Natural killer cell (primary cell): ENCODE results near the gene SLC52A1. TPM values are rescaled to one million over a fixed set of nuclear protein-coding genes. Genes with fewer than 3 reads are reported as not detected.
"Not testable (repeated sequence)": the region's sequence is repeated elsewhere in the genome, so short reads cannot be mapped to it uniquely, and the experiment has no call there.

ENCODE experiments used
- ATAC-seq, 3 donors: fragments of 150-1000 bp in 2 of 3; fragments of 200-7000 bp in 1 of 3; cut with Tn5 transposase; 1 replicate in 1 of 3; 2 replicates in 2 of 3; pipeline ENCODE4 v1.10.0; 2021; ENCODE audit warnings: mild to moderate bottlenecking in 2 of 3, moderate library complexity in 2 of 3
- DNase-seq, 2 donors: peaks; one replicate each; pipeline versions ENCODE4 v3.0.0 to v3.0.0-alpha.2; 2013 to 2021; ENCODE audit warnings: mixed read lengths in 1 of 2
- H3K27ac ChIP-seq: one replicate; pipeline ENCODE4 v1.5.1; 2013; ENCODE audit warnings: mild to moderate bottlenecking, low read length
- H3K27me3 ChIP-seq: one replicate; pipeline ENCODE4 v1.6.1; 2013; ENCODE audit warnings: low read length; ENCODE audit not compliant: control insufficient read depth, insufficient read depth
- H3K36me3 ChIP-seq: one replicate; pipeline ENCODE4 v1.6.1; 2013; ENCODE audit warnings: low read length; ENCODE audit not compliant: control insufficient read depth, insufficient read depth
- H3K4me1 ChIP-seq: one replicate; pipeline ENCODE4 v1.6.1; 2013; ENCODE audit warnings: low read length; ENCODE audit not compliant: control insufficient read depth, insufficient read depth
- H3K4me3 ChIP-seq: one replicate; pipeline ENCODE4 v1.5.1; 2013; ENCODE audit warnings: low read length
- H3K9me3 ChIP-seq: one replicate; pipeline ENCODE4 v1.6.1; 2013; ENCODE audit warnings: low read length; ENCODE audit not compliant: control insufficient read depth, insufficient read depth
- H3K27ac Mint-ChIP-seq, 2 donors: one replicate each; pipeline ENCODE4 v1.8.0; 2022; ENCODE audit warnings: mild to moderate bottlenecking in 2 of 2, mixed read lengths in 2 of 2, moderate library complexity in 1 of 2
- H3K27me3 Mint-ChIP-seq, 2 donors: one replicate each; pipeline ENCODE4 v1.8.0; 2022; ENCODE audit warnings: low read depth in 2 of 2, mixed read lengths in 2 of 2
- H3K36me3 Mint-ChIP-seq: one replicate; pipeline ENCODE4 v1.8.0; 2022; ENCODE audit warnings: mixed read lengths
- H3K4me1 Mint-ChIP-seq, 2 donors: one replicate each; pipeline ENCODE4 v1.8.0; 2022; ENCODE audit warnings: mixed read lengths in 2 of 2
- H3K4me3 Mint-ChIP-seq: one replicate; pipeline ENCODE4 v1.8.0; 2022; ENCODE audit warnings: mild to moderate bottlenecking, moderate library complexity, mixed read lengths
- H3K9me3 Mint-ChIP-seq, 2 donors: one replicate each; pipeline ENCODE4 v1.8.0; 2022; ENCODE audit warnings: mixed read lengths in 2 of 2
- CTCF ChIP-seq: fragments of 200-600 bp; IDR thresholded peaks from one replicate; pipeline ENCODE4 v1.8.0; 2022; ENCODE audit warnings: antibody characterized with exemption
- WGBS: methylation state at CpG from one replicate; pipeline ENCODE4 v1.1.7; 2013; ENCODE audit warnings: missing lambda C conversion rate; ENCODE audit not compliant: insufficient coverage; 5-methylcytosine and 5-hydroxymethylcytosine counted together
- intact Hi-C: fragments of 100-400 bp; cut with micrococcal nuclease; formaldehyde crosslinking; loops from one replicate; pipeline ENCODE4 v1.14.2; 2022
- total RNA-seq, 4 donors: library from RNA; stranded (reverse); fragments of 120-200 nt in 1 of 4; gene quantifications; one replicate each; pipeline versions ENCODE4 v1.2.3 to v1.2.4, GENCODE V29; 2013 to 2022

The SLC52A1 gene
- total RNA-seq, 3 donors from 2014 or later (not counting 1 experiment from before 2014, with no cell fraction given), result not detected

- Histone ChIP-seq H3K9me3 (no peaks in the 10 kb centered on the region), H3K27ac (no peak overlapping the region), H3K4me1 (peaks cover 14% of the 10 kb centered on the region), H3K4me3 (no peak overlapping the region), H3K36me3 (no peaks in the 10 kb centered on the region), H3K27me3 (no peaks in the 10 kb centered on the region)
- H3K9me3 Mint-ChIP-seq, result no peaks in the 10 kb centered on the region
- no peak for TF ChIP-seq CTCF
- H3K27me3 Mint-ChIP-seq, result peaks cover 0 to 7% of the 10 kb centered on the region in 2 donors
- ATAC-seq, result no peak
- peaks cover 6 to 13% of the 10 kb centered on the region in 2 donors for H3K4me1 Mint-ChIP-seq
- H3K27ac Mint-ChIP-seq, result no peak overlapping the region
- 91% methylated on average over 13 of the region's 13 CpGs for WGBS
- DNase-seq, result no peak
- H3K4me3 Mint-ChIP-seq, result no peak overlapping the region
- intact Hi-C loops, result no loop called here
- H3K36me3 Mint-ChIP-seq, result no peaks in the 10 kb centered on the region
These were observed 1.7 kb downstream of the SLC52A1 start for GRCh38 chr17:5033352-5034015.

- H3K4me3 ChIP-seq, result no peak overlapping the region
- H3K4me1 ChIP-seq, result peaks cover 14% of the 10 kb centered on the region
- Mint-ChIP-seq H3K4me3 (no peak overlapping the region), H3K4me1 (peaks cover 6 to 13% of the 10 kb centered on the region in 2 donors), H3K36me3 (no peaks in the 10 kb centered on the region), H3K9me3 (no peaks in the 10 kb centered on the region), H3K27ac (no peak overlapping the region), H3K27me3 (peaks cover 0 to 7% of the 10 kb centered on the region in 2 donors)
- DNase-seq, result no peak
- 96% methylated on average over 6 of the region's 6 CpGs for WGBS
- no peaks in the 10 kb centered on the region for H3K36me3 ChIP-seq
- no peak overlapping the region for H3K27ac ChIP-seq
- no peak for ATAC-seq
- H3K9me3 ChIP-seq, result no peaks in the 10 kb centered on the region
- no peaks in the 10 kb centered on the region for H3K27me3 ChIP-seq
- intact Hi-C loops, result no loop called here
- TF ChIP-seq CTCF, result no peak
These were observed 2.4 kb downstream of the SLC52A1 start for GRCh38 chr17:5032865-5033264.

GRCh38 chr17:5031365-5032082 is 3.7 kb downstream of the SLC52A1 start:
- ATAC-seq, result peak; percentile 91 to 96 (median 92)
- DNase-seq, result peak; percentile 78 to 93
- intact Hi-C loops, result loop anchor here (1.0 kb wide), 1 partner anchor 31 kb away; no protein-coding TSS in a partner anchor
- WGBS, result 5% methylated on average over 33 of the region's 48 CpGs
- Histone ChIP-seq H3K36me3 (no peaks in the 10 kb centered on the region), H3K27me3 (no peaks in the 10 kb centered on the region), H3K4me3 (peak overlapping the region; percentile 22), H3K27ac (peak overlapping the region; percentile 12), H3K4me1 (peaks cover 14% of the 10 kb centered on the region), H3K9me3 (no peaks in the 10 kb centered on the region)
- no peaks in the 10 kb centered on the region for H3K9me3 Mint-ChIP-seq
- peak overlapping the region; percentile 77 to 83 for H3K27ac Mint-ChIP-seq
- H3K4me1 Mint-ChIP-seq, result peaks cover 6 to 13% of the 10 kb centered on the region in 2 donors
- no peaks in the 10 kb centered on the region for H3K36me3 Mint-ChIP-seq
- peaks cover 0 to 7% of the 10 kb centered on the region in 2 donors for H3K27me3 Mint-ChIP-seq
- TF ChIP-seq CTCF, result peak; percentile 74
- peak overlapping the region; percentile 89 for H3K4me3 Mint-ChIP-seq

GRCh38 chr17:5030168-5030567 is 5.1 kb downstream of the SLC52A1 start:
- H3K27me3 ChIP-seq, ATAC-seq, H3K4me3 ChIP-seq, DNase-seq, H3K4me3 Mint-ChIP-seq, intact Hi-C loops, H3K9me3 Mint-ChIP-seq, H3K27ac Mint-ChIP-seq, H3K9me3 ChIP-seq, H3K36me3 ChIP-seq, H3K27ac ChIP-seq, H3K27me3 Mint-ChIP-seq, H3K36me3 Mint-ChIP-seq: not testable (repeated sequence)
- WGBS, result 88% methylated on average over 1 of the region's 2 CpGs
- H3K4me1 ChIP-seq, result peaks cover 14% of the 10 kb centered on the region
- peaks cover 6 to 13% of the 10 kb centered on the region in 2 donors for H3K4me1 Mint-ChIP-seq
